Loucy (cell line): ENCODE data around the gene MYCL.

Experiments
- CTCF ChIP-seq: fragments of 200-600 bp; sonication (generic); conservative IDR thresholded peaks from 2 replicates; pipeline ENCODE4 v1.5.1; 2014; ENCODE audit warnings: mild to moderate bottlenecking, antibody characterized with exemption, low read length
- EZH2phosphoT487 ChIP-seq: fragments of 200-600 bp; IDR thresholded peaks from 2 replicates; pipeline ENCODE4 v1.6.1; 2018; ENCODE audit warnings: antibody characterized with exemption, mild to moderate bottlenecking, moderate library complexity, borderline replicate concordance

DNA sequence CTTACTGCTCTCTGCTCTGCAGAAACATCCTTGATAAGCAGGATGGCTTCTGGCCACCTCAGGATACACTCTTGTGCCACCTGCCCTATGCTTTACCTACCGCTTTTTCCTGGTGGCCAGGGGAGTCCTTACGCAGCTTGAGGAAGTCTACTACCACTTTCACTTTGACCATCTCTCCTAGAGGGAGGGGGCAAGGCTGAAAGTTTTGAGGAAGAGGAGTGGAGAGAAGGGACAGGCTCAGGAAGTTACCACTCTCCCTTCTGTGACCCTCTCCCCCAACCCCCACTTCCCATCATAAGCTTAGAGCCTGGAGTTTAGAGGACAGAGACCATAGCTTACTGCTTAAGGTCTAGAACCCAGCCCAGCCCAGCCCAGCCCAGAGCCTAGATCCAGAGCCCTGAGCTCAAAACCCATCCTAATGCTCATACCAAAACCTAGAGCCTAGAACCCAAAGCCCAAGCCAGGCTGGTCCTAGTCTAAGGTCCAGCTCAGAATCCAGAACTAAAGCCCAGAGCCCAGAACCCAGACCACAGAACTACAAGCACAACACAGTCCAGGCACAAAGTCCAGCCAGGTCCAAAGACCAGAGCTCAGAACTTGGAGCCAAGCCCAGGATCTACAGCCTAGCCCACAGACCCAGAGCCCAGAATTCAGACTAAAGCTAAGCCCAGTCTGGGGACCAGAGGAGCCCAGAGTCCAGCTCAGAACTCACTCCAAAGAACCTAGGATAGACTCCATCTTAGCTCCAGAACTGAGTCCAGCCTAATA is 35.2 kb upstream of the MYCL start:
- no peak for TF ChIP-seq CTCF
- TF ChIP-seq EZH2phosphoT487 = no peak
